GM21367 (cell line): ENCODE results near the gene RNASE4.
"Not testable (repeated sequence)": the region's sequence is repeated elsewhere in the genome, so short reads cannot be mapped to it uniquely, and the experiment has no call there.

Experiments used
- ATAC-seq: cut with Tn5 transposase; IDR thresholded peaks from one replicate; pipeline ENCODE4 v1.9.1; 2021; ENCODE audit not compliant: unreplicated experiment

The RNASE4 gene

GRCh38 chr14:20734430-20734806 lies 50.1 kb downstream of the RNASE4 start:
- ATAC-seq, result no peak

- ATAC-seq, result not testable (repeated sequence)
These were observed 53.9 kb downstream of the RNASE4 start for GRCh38 chr14:20738292-20738691.

GRCh38 chr14:20742132-20742531 lies 57.8 kb downstream of the RNASE4 start:
- ATAC-seq, result no peak

- ATAC-seq, result no peak
These were observed 59.2 kb downstream of the RNASE4 start for GRCh38 chr14:20743556-20743955.

GRCh38 chr14:20745571-20746358 lies 61.4 kb downstream of the RNASE4 start, which contains the start of gene EDDM3A:
TSS of gene EDDM3A (plus strand) at chr14:20745887. CDS start at chr14:20747581, 1,694 bp downstream.
- ATAC-seq, result no peak

- no peak for ATAC-seq
These were observed 62.2 kb downstream of the RNASE4 start for GRCh38 chr14:20746566-20746965.

GRCh38 chr14:20748439-20748838 lies 64.1 kb downstream of the RNASE4 start:
- no peak for ATAC-seq

GRCh38 chr14:20750194-20750593 lies 65.8 kb downstream of the RNASE4 start:
- no peak for ATAC-seq
